ENCODE data around the gene TOX2. TPM values are rescaled to one million over a fixed set of nuclear protein-coding genes. Genes with fewer than 3 reads are reported as not detected.

Gene TOX2
- total and polyA plus RNA-seq, 9 donors = 0.44 to 5.7 (median 2.2) TPM

GRCh38 chr20:44005661-44006060 is 91.0 kb downstream of the TOX2 start:
- H3K27ac ChIP-seq (ENCODE audit: low read length) = no peak overlapping the region
- H3K4me3 ChIP-seq (ENCODE audit: low read length) = no peak overlapping the region
- DNase-seq = no peak
- H3K36me3 ChIP-seq (ENCODE audit: control insufficient read depth, insufficient read depth, low read length) = no peaks in the 10 kb centered on the region
- peaks cover 2% of the 10 kb centered on the region for H3K27me3 ChIP-seq (ENCODE audit: control insufficient read depth, insufficient read depth, low read length)
- WGBS (ENCODE audit: insufficient coverage) = 92% methylated on average over 2 of the region's 3 CpGs
- peaks cover 6% of the 10 kb centered on the region for H3K4me1 ChIP-seq (ENCODE audit: control insufficient read depth, insufficient read depth, low read length)
- H3K9me3 ChIP-seq (replicated peaks; ENCODE audit: control insufficient read depth, low read depth, low read length) = no peaks in the 10 kb centered on the region

- no peak overlapping the region for H3K4me3 ChIP-seq (ENCODE audit: low read length)
- no peaks in the 10 kb centered on the region for H3K9me3 ChIP-seq (replicated peaks; ENCODE audit: control insufficient read depth, low read depth, low read length)
- no peaks in the 10 kb centered on the region for H3K36me3 ChIP-seq (ENCODE audit: control insufficient read depth, insufficient read depth, low read length)
- WGBS (ENCODE audit: insufficient coverage) = 86% methylated on average over 1 of the region's 6 CpGs
- no peak for DNase-seq
- H3K27ac ChIP-seq (ENCODE audit: low read length) = no peak overlapping the region
- peaks cover 6% of the 10 kb centered on the region for H3K4me1 ChIP-seq (ENCODE audit: control insufficient read depth, insufficient read depth, low read length)
- H3K27me3 ChIP-seq (ENCODE audit: control insufficient read depth, insufficient read depth, low read length) = peaks cover 2% of the 10 kb centered on the region
These were observed 91.5 kb downstream of the TOX2 start for GRCh38 chr20:44006126-44006525.

GRCh38 chr20:44006578-44006977 is 91.9 kb downstream of the TOX2 start:
- whole genome bisulfite sequencing (ENCODE audit: insufficient coverage) = 84% methylated on average over 9 of the region's 9 CpGs
- no peak for DNase-seq
- Histone ChIP-seq H3K9me3 (replicated peaks; ENCODE audit: control insufficient read depth, low read depth, low read length) (no peaks in the 10 kb centered on the region), H3K4me1 (ENCODE audit: control insufficient read depth, insufficient read depth, low read length) (peaks cover 6% of the 10 kb centered on the region), H3K4me3 (ENCODE audit: low read length) (no peak overlapping the region), H3K27me3 (ENCODE audit: control insufficient read depth, insufficient read depth, low read length) (peaks cover 2% of the 10 kb centered on the region), H3K36me3 (ENCODE audit: control insufficient read depth, insufficient read depth, low read length) (no peaks in the 10 kb centered on the region), H3K27ac (ENCODE audit: low read length) (no peak overlapping the region)

GRCh38 chr20:44008806-44009678 is 94.4 kb downstream of the TOX2 start:
- Histone ChIP-seq H3K27me3 (ENCODE audit: control insufficient read depth, insufficient read depth, low read length) (peaks cover 2% of the 10 kb centered on the region), H3K9me3 (replicated peaks; ENCODE audit: control insufficient read depth, low read depth, low read length) (no peaks in the 10 kb centered on the region), H3K4me3 (ENCODE audit: low read length) (no peak overlapping the region), H3K4me1 (ENCODE audit: control insufficient read depth, insufficient read depth, low read length) (peaks cover 5% of the 10 kb centered on the region), H3K27ac (ENCODE audit: low read length) (no peak overlapping the region), H3K36me3 (ENCODE audit: control insufficient read depth, insufficient read depth, low read length) (no peaks in the 10 kb centered on the region)
- DNase-seq = no peak
- WGBS (ENCODE audit: insufficient coverage) = 48% methylated on average over 5 of the region's 12 CpGs

GRCh38 chr20:44009679-44009992 is 95.0 kb downstream of the TOX2 start:
- no peaks in the 10 kb centered on the region for H3K36me3 ChIP-seq (ENCODE audit: control insufficient read depth, insufficient read depth, low read length)
- H3K4me1 ChIP-seq (ENCODE audit: control insufficient read depth, insufficient read depth, low read length) = peaks cover 9% of the 10 kb centered on the region
- no peak for DNase-seq
- whole genome bisulfite sequencing (ENCODE audit: insufficient coverage) = 83% methylated on average over 5 of the region's 5 CpGs
- H3K27me3 ChIP-seq (ENCODE audit: control insufficient read depth, insufficient read depth, low read length) = peaks cover 2% of the 10 kb centered on the region
- no peak overlapping the region for H3K27ac ChIP-seq (ENCODE audit: low read length)
- H3K4me3 ChIP-seq (ENCODE audit: low read length) = no peak overlapping the region
- H3K9me3 ChIP-seq (replicated peaks; ENCODE audit: control insufficient read depth, low read depth, low read length) = no peaks in the 10 kb centered on the region

- Histone ChIP-seq H3K27ac (ENCODE audit: low read length) (no peak overlapping the region), H3K4me3 (ENCODE audit: low read length) (no peak overlapping the region), H3K4me1 (ENCODE audit: control insufficient read depth, insufficient read depth, low read length) (peaks cover 13% of the 10 kb centered on the region), H3K9me3 (replicated peaks; ENCODE audit: control insufficient read depth, low read depth, low read length) (no peaks in the 10 kb centered on the region), H3K36me3 (ENCODE audit: control insufficient read depth, insufficient read depth, low read length) (no peaks in the 10 kb centered on the region), H3K27me3 (ENCODE audit: control insufficient read depth, insufficient read depth, low read length) (peaks cover 2% of the 10 kb centered on the region)
- no CpG with 5 or more reads among the region's 9 CpGs for WGBS (ENCODE audit: insufficient coverage)
- no peak for DNase-seq
These were observed 95.6 kb downstream of the TOX2 start for GRCh38 chr20:44010162-44010704.

GRCh38 chr20:44011251-44011940 is 96.7 kb downstream of the TOX2 start:
- Histone ChIP-seq H3K36me3 (ENCODE audit: control insufficient read depth, insufficient read depth, low read length) (no peaks in the 10 kb centered on the region), H3K4me1 (ENCODE audit: control insufficient read depth, insufficient read depth, low read length) (peaks cover 13% of the 10 kb centered on the region), H3K9me3 (replicated peaks; ENCODE audit: control insufficient read depth, low read depth, low read length) (no peaks in the 10 kb centered on the region), H3K4me3 (ENCODE audit: low read length) (no peak overlapping the region), H3K27me3 (ENCODE audit: control insufficient read depth, insufficient read depth, low read length) (peaks cover 5% of the 10 kb centered on the region), H3K27ac (ENCODE audit: low read length) (no peak overlapping the region)
- no peak for DNase-seq
- WGBS (ENCODE audit: insufficient coverage) = 71% methylated on average over 4 of the region's 10 CpGs

GRCh38 chr20:44012466-44013226 is 98.0 kb downstream of the TOX2 start:
- WGBS (ENCODE audit: insufficient coverage) = 67% methylated on average over 4 of the region's 4 CpGs
- H3K27me3 ChIP-seq (ENCODE audit: control insufficient read depth, insufficient read depth, low read length) = peaks cover 8% of the 10 kb centered on the region
- no peaks in the 10 kb centered on the region for H3K36me3 ChIP-seq (ENCODE audit: control insufficient read depth, insufficient read depth, low read length)
- peaks cover 14% of the 10 kb centered on the region for H3K4me1 ChIP-seq (ENCODE audit: control insufficient read depth, insufficient read depth, low read length)
- no peak for DNase-seq
- no peaks in the 10 kb centered on the region for H3K9me3 ChIP-seq (replicated peaks; ENCODE audit: control insufficient read depth, low read depth, low read length)
- H3K4me3 ChIP-seq (ENCODE audit: low read length) = no peak overlapping the region
- no peak overlapping the region for H3K27ac ChIP-seq (ENCODE audit: low read length)

- peak; percentile 76 for DNase-seq
- no peaks in the 10 kb centered on the region for H3K36me3 ChIP-seq (ENCODE audit: control insufficient read depth, insufficient read depth, low read length)
- peaks cover 8% of the 10 kb centered on the region for H3K27me3 ChIP-seq (ENCODE audit: control insufficient read depth, insufficient read depth, low read length)
- H3K9me3 ChIP-seq (replicated peaks; ENCODE audit: control insufficient read depth, low read depth, low read length) = no peaks in the 10 kb centered on the region
- H3K4me3 ChIP-seq (ENCODE audit: low read length) = no peak overlapping the region
- no peak overlapping the region for H3K27ac ChIP-seq (ENCODE audit: low read length)
- H3K4me1 ChIP-seq (ENCODE audit: control insufficient read depth, insufficient read depth, low read length) = peaks cover 35% of the 10 kb centered on the region
- 14% methylated on average over 9 of the region's 17 CpGs for WGBS (ENCODE audit: insufficient coverage)
These were observed 100.4 kb downstream of the TOX2 start for GRCh38 chr20:44014807-44015732.

Measured in muscle of leg (tissue), 11 donors.